B cell (primary cell): ENCODE data around the gene USP50. TPM values are rescaled to one million over a fixed set of nuclear protein-coding genes. Genes with fewer than 3 reads are reported as not detected.
A peak's percentile ranks its signal among the peaks of the same experiment; 100 is the strongest.
"Not testable (repeated sequence)": the region's sequence is repeated elsewhere in the genome, so short reads cannot be mapped to it uniquely, and the experiment has no call there.

ENCODE experiments used
- ATAC-seq: fragments of 200-7000 bp; cut with Tn5 transposase; one replicate; pipeline ENCODE4 v1.10.0; 2021; ENCODE audit warnings: low read depth, mild to moderate bottlenecking, moderate number of reproducible peaks, moderate library complexity
- CTCF ChIA-PET: fragments of 350-600 bp; sonication (Branson Sonifier 250); formaldehyde crosslinking; loops from one replicate; lab custom pipeline; 2021; ENCODE audit warnings: antibody characterized with exemption, inconsistent platforms; lab: Charles Lee
- POLR2A ChIA-PET: fragments of 350-600 bp; sonication (Branson Sonifier 250); formaldehyde crosslinking; loops from one replicate; lab custom pipeline; 2021; ENCODE audit warnings: antibody characterized with exemption; lab: Charles Lee
- DNase-seq: peaks from one replicate; pipeline ENCODE4 v3.0.0; 2013
- H2AFZ ChIP-seq: 2 replicates; pipeline ENCODE4 v1.6.1; 2012; ENCODE audit warnings: mild to moderate bottlenecking, low read depth, low read length; ENCODE audit not compliant: insufficient read depth, poor library complexity, severe bottlenecking
- H3K27ac ChIP-seq, 2 donors: 1 replicate in 1 of 2; 2 replicates in 1 of 2; pipeline ENCODE4 v1.5.1; 2012 to 2013; ENCODE audit warnings: low read length in 2 of 2, mild to moderate bottlenecking in 2 of 2, moderate library complexity in 1 of 2
- H3K27me3 ChIP-seq, 4 experiments: fragments of 200-600 bp in 1 of 4; sonication (generic) in 1 of 4; replicated peaks in 1 of 4; 1 replicate in 2 of 4; 2 replicates in 2 of 4; pipeline versions ENCODE4 v1.6.1 to v1.7.0; 2013 to 2016; ENCODE audit warnings: low read length in 3 of 4, mild to moderate bottlenecking in 2 of 4, mixed read lengths in 1 of 4, moderate library complexity in 1 of 4; ENCODE audit not compliant: insufficient read depth in 4 of 4, control insufficient read depth in 3 of 4; ENCODE audit errors: control extremely low read depth in 1 of 4
- H3K36me3 ChIP-seq, 2 experiments: replicated peaks in 1 of 2; 1 replicate in 1 of 2; 2 replicates in 1 of 2; pipeline versions ENCODE4 v1.6.1 to v1.7.1; 2013; ENCODE audit warnings: low read length in 1 of 2; ENCODE audit not compliant: insufficient read depth in 2 of 2, control insufficient read depth in 1 of 2; ENCODE audit errors: control extremely low read depth in 1 of 2, extremely low read depth in 1 of 2
- H3K4me1 ChIP-seq, 2 donors: fragments of 200-600 bp in 1 of 2; sonication (generic) in 1 of 2; 1 replicate in 1 of 2; 2 replicates in 1 of 2; pipeline versions ENCODE4 v1.5.1 to v1.6.1; 2013 to 2017; ENCODE audit warnings: low read length in 2 of 2; ENCODE audit not compliant: control insufficient read depth in 2 of 2, insufficient read depth in 2 of 2
- H3K4me2 ChIP-seq: replicated peaks from 2 replicates; pipeline ENCODE3; 2012; ENCODE audit warnings: mild to moderate bottlenecking, low read depth, low read length; ENCODE audit not compliant: poor library complexity, severe bottlenecking
- H3K4me3 ChIP-seq, 5 experiments: fragments of 200-600 bp in 1 of 5; sonication (generic) in 1 of 5; 1 replicate in 3 of 5; 2 replicates in 2 of 5; pipeline versions ENCODE4 v1.5.1 to v1.7.0; 2011 to 2016; ENCODE audit warnings: low read length in 4 of 5, mild to moderate bottlenecking in 4 of 5, low read depth in 2 of 5, control low read depth in 1 of 5, moderate library complexity in 1 of 5; ENCODE audit not compliant: insufficient read depth in 1 of 5; ENCODE audit errors: control extremely low read depth in 1 of 5, extremely low read depth in 1 of 5
- H3K79me2 ChIP-seq: fragments of 200-600 bp; sonication (generic); one replicate; pipeline ENCODE4 v1.6.0; 2016; ENCODE audit warnings: low read length; ENCODE audit not compliant: control insufficient read depth, insufficient read depth
- H3K9ac ChIP-seq: fragments of 200-600 bp; sonication (generic); 2 replicates; pipeline ENCODE4 v1.6.1; 2017; ENCODE audit warnings: mild to moderate bottlenecking, low read length, moderate library complexity
- H3K9me3 ChIP-seq, 3 donors: one replicate each; pipeline versions ENCODE4 v1.6.1 to v1.7.1; 2013; ENCODE audit warnings: low read length in 2 of 3; ENCODE audit not compliant: control insufficient read depth in 2 of 3, insufficient read depth in 1 of 3; ENCODE audit errors: control extremely low read depth in 1 of 3
- H4K20me1 ChIP-seq: 2 replicates; pipeline ENCODE4 v1.6.0; 2012; ENCODE audit warnings: mild to moderate bottlenecking, low read length; ENCODE audit not compliant: insufficient read depth, control insufficient read depth, poor library complexity, severe bottlenecking
- H3K27ac Mint-ChIP-seq: one replicate; pipeline ENCODE4 v1.8.0; 2021; ENCODE audit warnings: mixed read lengths
- H3K27me3 Mint-ChIP-seq: one replicate; pipeline ENCODE4 v1.8.0; 2021; ENCODE audit warnings: mixed read lengths
- H3K4me1 Mint-ChIP-seq: one replicate; pipeline ENCODE4 v1.8.0; 2021; ENCODE audit warnings: mixed read lengths
- H3K4me3 Mint-ChIP-seq: one replicate; pipeline ENCODE4 v1.8.0; 2021; ENCODE audit warnings: mixed read lengths
- H3K9me3 Mint-ChIP-seq: one replicate; pipeline ENCODE4 v1.8.0; 2022; ENCODE audit warnings: mixed read lengths; ENCODE audit not compliant: insufficient read depth
- CTCF ChIP-seq: fragments of 200-600 bp; IDR thresholded peaks from one replicate; pipeline ENCODE4 v1.8.0; 2022; ENCODE audit warnings: antibody characterized with exemption, mild to moderate bottlenecking
- EZH2 ChIP-seq: IDR thresholded peaks from 2 replicates; pipeline ENCODE4 v1.6.1; 2012; ENCODE audit warnings: borderline replicate concordance, low read depth, mild to moderate bottlenecking, moderate library complexity, low read length; ENCODE audit not compliant: insufficient read depth, poor library complexity, severe bottlenecking
- whole genome bisulfite sequencing: methylation state at CpG from one replicate; pipeline ENCODE4 v1.1.5; 2013; ENCODE audit warnings: missing lambda C conversion rate; ENCODE audit not compliant: insufficient coverage; 5-methylcytosine and 5-hydroxymethylcytosine counted together
- intact Hi-C: fragments of 100-400 bp; cut with micrococcal nuclease; formaldehyde crosslinking; loops from one replicate; pipeline ENCODE4 v1.10.0; 2022
- polyA plus RNA-seq: library from polyadenylated mRNA; depleted of rRNA; stranded (reverse); fragments of >200 nt; gene quantifications from 2 replicates; pipeline ENCODE4 v1.2.3, GENCODE V29; 2012
- total RNA-seq, 2 donors: library from RNA; stranded (reverse); fragments of 120-200 nt in 1 of 2; gene quantifications; 1 replicate in 1 of 2; 2 replicates in 1 of 2; pipeline versions ENCODE4 v1.2.3 to v1.2.4, GENCODE V29; 2013 to 2022

USP50 gene
- total and polyA plus RNA-seq, 2 donors (not counting 1 experiment from before 2014, with no cell fraction given) = 0.34 TPM; not detected in 1

DNA sequence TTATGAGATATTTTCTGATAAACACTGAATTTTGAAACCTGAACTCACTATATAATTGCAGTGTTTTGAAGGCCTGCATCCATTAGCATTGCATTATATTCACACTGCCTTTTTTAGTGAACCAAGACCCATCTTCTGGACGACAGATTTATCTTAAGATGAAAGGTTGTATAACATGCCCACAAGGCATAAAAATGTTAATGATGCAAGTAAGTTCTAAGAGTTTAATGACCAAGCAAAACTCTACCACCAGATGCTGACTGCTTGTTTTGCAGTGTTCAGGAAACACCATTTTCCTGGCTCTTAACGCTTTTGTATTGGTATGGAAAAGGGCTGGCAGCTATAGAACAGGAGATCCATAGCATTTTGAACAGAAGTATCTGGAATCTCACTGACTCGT is 46.1 kb downstream of the USP50 start:
- no peak overlapping the region for H3K27ac Mint-ChIP-seq
- H4K20me1 ChIP-seq = no peaks in the 10 kb centered on the region
- H3K4me2 ChIP-seq = peak overlapping the region; percentile 35
- no peak for DNase-seq
- 50% methylated on average over 1 of the region's 3 CpGs for WGBS
- peaks cover 26 to 63% of the 10 kb centered on the region in 2 experiments for H3K36me3 ChIP-seq
- H3K9ac ChIP-seq = no peak overlapping the region
- peak overlapping the region in 1 of 2 donors; percentile 44 for H3K27ac ChIP-seq
- no peak overlapping the region for H3K4me3 Mint-ChIP-seq
- peaks cover 8% of the 10 kb centered on the region for H3K4me1 Mint-ChIP-seq
- ChIA-PET POLR2A (no interaction called here), CTCF (interaction anchor here (0.6 kb wide), 1 partner anchor 385 kb away, joined by 3 read pairs; no protein-coding TSS in a partner anchor)
- no peaks in the 10 kb centered on the region for H3K9me3 Mint-ChIP-seq
- no peak overlapping the region for H2AFZ ChIP-seq
- no peaks in the 10 kb centered on the region for H3K9me3 ChIP-seq
- H3K27me3 Mint-ChIP-seq = no peaks in the 10 kb centered on the region
- no peaks in the 10 kb centered on the region for H3K79me2 ChIP-seq
- TF ChIP-seq CTCF = no peak
- TF ChIP-seq EZH2 = no peak
- no peak for ATAC-seq
- no peaks in the 10 kb centered on the region for H3K27me3 ChIP-seq
- intact Hi-C loops = no loop called here
- peaks cover 4 to 7% of the 10 kb centered on the region in 2 donors for H3K4me1 ChIP-seq
- H3K4me3 ChIP-seq = no peak overlapping the region

DNA sequence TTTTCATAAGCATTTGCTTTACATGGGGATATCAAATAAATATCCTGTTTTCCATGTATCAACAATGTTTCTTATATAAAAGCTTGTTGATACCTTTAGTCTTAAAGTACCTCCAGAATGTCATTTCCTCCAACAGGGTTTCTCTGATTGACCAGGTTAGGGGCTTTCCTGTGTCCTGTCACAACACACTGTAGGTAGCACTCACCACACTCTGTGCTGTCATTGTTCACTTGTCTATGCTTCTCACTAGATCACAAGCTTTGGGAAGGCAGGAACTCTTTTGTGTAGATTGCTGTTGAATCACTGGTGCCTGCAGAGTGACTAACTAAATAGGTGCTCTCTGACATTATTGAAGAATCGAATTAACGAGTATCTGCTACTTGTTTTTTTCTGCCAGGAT is 49.8 kb downstream of the USP50 start:
- H3K9me3 ChIP-seq = no peaks in the 10 kb centered on the region
- ChIA-PET POLR2A (interaction anchor here (0.6 kb wide), 1 partner anchor 24 kb away, joined by 3 read pairs; no protein-coding TSS in a partner anchor), CTCF (no interaction called here)
- intact Hi-C loops = loop anchor here (10.0 kb wide), 1 partner anchor 98 kb away; no protein-coding TSS in a partner anchor
- H3K27ac ChIP-seq = no peak overlapping the region
- Mint-ChIP-seq H3K4me1 (peaks cover 8% of the 10 kb centered on the region), H3K9me3 (no peaks in the 10 kb centered on the region), H3K27ac (no peak overlapping the region), H3K27me3 (no peaks in the 10 kb centered on the region), H3K4me3 (no peak overlapping the region)
- TF ChIP-seq EZH2 = no peak
- TF ChIP-seq CTCF = no peak
- ATAC-seq (no peak), DNase-seq (no peak)
- no peaks in the 10 kb centered on the region for H4K20me1 ChIP-seq
- peaks cover 26 to 85% of the 10 kb centered on the region in 2 experiments for H3K36me3 ChIP-seq
- H3K4me1 ChIP-seq = peaks cover 4 to 7% of the 10 kb centered on the region in 2 donors
- H3K9ac ChIP-seq = no peak overlapping the region
- no peaks in the 10 kb centered on the region for H3K79me2 ChIP-seq
- H3K4me3 ChIP-seq = no peak overlapping the region
- H3K27me3 ChIP-seq = no peaks in the 10 kb centered on the region
- no peak overlapping the region for H3K4me2 ChIP-seq
- H2AFZ ChIP-seq = no peak overlapping the region
- WGBS = 67% methylated on average over 1 of the region's 2 CpGs

- POLR2A ChIA-PET, H3K4me1 ChIP-seq, H3K9ac ChIP-seq, ATAC-seq, H3K27me3 ChIP-seq, H3K4me2 ChIP-seq, H3K27ac ChIP-seq, CTCF ChIA-PET, H3K4me3 ChIP-seq, H3K4me1 Mint-ChIP-seq, H3K9me3 Mint-ChIP-seq, H2AFZ ChIP-seq, H3K27ac Mint-ChIP-seq, H3K79me2 ChIP-seq, H3K4me3 Mint-ChIP-seq, H3K9me3 ChIP-seq, H3K27me3 Mint-ChIP-seq, H4K20me1 ChIP-seq, DNase-seq: not testable (repeated sequence)
- WGBS = 100% methylated on average over 1 of the region's 2 CpGs
- H3K36me3 ChIP-seq = peaks cover 22 to 91% of the 10 kb centered on the region in 2 experiments
- intact Hi-C loops = loop anchor here (10.0 kb wide), 1 partner anchor 100 kb away; no protein-coding TSS in a partner anchor
Measured at GRCh38 chr15:50494547-50494946, 51.9 kb downstream of the USP50 start.
